ENCODE measurements around the gene FPGS. TPM values are rescaled to one million over a fixed set of nuclear protein-coding genes. Genes with fewer than 3 reads are reported as not detected.
"Not testable (repeated sequence)": the region's sequence is repeated elsewhere in the genome, so short reads cannot be mapped to it uniquely, and the experiment has no call there.

Gene FPGS, protein sequence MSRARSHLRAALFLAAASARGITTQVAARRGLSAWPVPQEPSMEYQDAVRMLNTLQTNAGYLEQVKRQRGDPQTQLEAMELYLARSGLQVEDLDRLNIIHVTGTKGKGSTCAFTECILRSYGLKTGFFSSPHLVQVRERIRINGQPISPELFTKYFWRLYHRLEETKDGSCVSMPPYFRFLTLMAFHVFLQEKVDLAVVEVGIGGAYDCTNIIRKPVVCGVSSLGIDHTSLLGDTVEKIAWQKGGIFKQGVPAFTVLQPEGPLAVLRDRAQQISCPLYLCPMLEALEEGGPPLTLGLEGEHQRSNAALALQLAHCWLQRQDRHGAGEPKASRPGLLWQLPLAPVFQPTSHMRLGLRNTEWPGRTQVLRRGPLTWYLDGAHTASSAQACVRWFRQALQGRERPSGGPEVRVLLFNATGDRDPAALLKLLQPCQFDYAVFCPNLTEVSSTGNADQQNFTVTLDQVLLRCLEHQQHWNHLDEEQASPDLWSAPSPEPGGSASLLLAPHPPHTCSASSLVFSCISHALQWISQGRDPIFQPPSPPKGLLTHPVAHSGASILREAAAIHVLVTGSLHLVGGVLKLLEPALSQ
- 28.3 TPM for total RNA-seq

DNA sequence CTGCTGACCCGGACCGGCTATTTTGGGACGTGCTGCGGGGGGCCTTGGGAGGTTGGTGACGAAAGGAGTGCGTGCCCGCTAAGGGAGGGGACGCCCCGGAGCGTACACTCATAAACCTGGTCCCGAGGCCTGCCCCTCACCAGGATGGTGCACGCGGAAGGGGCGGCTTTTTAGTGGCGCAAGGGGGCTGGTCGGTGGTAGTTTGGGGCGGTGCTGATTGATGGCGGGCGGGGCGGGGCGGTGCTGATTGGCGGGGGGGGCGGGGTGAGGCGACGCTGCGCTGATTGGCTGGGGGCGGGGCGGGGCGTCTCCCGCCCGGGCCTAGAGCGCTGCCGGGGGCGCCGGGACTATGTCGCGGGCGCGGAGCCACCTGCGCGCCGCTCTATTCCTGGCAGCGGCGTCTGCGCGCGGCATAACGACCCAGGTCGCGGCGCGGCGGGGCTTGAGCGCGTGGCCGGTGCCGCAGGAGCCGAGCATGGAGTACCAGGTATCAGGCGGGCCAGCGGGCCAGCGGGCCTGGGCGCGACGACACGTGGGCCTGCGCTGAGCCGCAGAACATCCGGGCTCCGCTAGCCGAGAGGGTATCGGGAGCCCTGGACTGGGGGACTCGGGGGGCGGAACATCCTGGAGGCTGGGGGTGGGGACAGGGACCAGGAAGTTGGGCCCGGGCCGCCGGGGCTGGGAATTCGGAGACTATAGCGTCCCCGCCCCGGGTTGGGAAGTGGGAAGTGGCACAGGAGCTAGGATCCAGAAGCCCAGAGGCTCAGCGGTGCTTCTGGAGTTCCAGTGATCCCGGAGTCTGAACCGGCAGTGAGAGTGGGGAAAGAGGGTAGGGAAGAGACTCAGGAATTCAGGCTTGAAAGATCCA, at the start of gene FPGS:
Gene FPGS, plus strand, starts transcription at position 307 of the 868 bp plus-strand sequence. Its CDS starts 43 bp downstream, at position 350.
- peak; percentile 73 for ATAC-seq

DNA sequence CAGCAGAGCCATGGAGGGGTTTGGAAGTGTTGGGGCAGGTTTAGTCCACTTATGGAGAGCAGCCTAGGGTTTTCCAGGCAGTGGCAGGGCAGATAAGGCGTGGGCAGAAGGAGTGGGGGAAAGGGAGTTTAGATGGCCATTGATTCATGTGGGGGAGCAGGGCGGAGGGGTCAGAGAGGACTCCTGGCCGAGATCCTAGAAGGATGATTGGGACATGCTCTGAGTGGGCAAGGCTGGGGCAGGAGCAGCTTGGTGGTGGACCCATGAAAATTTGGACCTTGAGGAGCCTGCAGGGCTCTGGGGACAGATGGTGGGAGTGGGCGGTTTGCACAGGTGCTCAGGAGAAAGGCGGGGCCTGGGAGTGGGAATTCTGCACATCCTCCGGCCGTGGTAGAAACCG, 49.5 kb upstream of the FPGS start:
- no peak for ATAC-seq

DNA sequence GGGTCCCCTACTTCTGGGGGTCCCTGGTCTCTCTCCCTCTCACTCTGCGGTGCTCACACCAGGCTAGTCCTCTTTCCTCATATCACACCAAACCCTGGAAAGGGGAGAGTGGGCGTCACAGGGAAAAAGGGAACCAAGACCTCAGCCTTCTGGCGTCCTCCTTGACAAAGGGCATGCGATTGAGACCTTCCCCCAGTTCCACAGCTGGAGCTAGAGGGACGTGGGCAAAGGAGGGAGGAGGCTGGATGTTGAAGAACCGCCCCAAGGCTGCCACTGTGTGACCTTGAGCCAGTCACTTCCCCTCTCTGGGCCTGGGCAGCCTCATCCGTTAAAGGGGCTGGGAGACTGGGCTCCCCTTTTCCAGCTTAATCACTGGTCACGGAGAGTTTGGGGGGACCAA, 49.1 kb upstream of the FPGS start:
- ATAC-seq = no peak

DNA sequence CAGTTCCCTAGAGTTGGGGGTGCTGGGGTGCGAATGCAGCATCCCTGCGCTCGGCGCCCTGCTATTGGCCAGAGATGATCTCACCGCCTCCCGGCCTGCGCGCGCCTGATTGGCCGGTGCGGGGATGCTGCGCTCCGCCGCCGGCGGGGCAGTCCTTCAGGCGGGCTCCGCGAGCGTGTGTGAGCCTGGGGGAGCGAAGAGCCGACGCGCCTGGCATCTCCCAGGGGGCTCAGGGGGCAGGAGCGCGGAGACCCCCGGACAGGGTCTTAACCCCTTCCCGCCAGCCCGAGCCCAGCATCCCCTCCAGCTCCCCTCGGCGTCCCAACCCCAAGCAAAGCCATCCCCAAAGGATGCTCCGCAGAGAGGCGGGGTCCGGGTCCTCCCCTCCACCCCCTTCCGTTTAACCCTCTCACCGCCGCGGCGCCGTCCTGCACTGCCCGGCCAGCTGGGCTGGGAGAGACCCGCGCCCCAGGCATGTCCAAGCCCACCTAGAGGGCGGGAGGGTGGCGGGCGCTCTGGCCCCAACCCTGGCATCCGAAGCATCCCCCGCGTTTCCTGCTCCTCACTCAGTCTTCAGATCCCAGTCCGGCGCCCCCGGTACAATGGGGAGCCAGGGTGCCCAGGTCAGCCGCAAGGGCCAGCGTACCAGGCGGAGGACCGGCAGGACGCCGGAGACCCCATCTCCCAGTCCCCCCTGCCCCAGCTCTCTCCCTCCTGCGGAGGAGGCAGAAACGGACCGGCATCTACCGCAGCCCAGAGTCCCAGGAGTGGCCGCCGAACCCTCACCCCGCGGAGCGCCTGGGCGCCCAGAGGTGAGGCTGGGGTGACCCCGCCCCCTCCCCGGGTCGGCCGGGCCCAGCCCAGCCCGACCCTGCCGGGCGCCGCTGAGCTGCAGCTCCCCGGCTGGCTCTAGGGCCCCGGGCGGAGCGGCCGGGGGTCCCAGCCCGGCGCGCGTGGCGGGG, 48.3 kb upstream of the FPGS start:
- peak; percentile 25 for ATAC-seq

- peak; percentile 6 for ATAC-seq
Measured at GRCh38 chr9:127755061-127756060, 47.3 kb upstream of the FPGS start.

GRCh38 chr9:127756233-127756632, 46.4 kb upstream of the FPGS start:
- no peak for ATAC-seq

- ATAC-seq = not testable (repeated sequence)
Measured at GRCh38 chr9:127756776-127757175, 45.9 kb upstream of the FPGS start.

- no peak for ATAC-seq
Measured at GRCh38 chr9:127758843-127759242, 43.8 kb upstream of the FPGS start.

DNA sequence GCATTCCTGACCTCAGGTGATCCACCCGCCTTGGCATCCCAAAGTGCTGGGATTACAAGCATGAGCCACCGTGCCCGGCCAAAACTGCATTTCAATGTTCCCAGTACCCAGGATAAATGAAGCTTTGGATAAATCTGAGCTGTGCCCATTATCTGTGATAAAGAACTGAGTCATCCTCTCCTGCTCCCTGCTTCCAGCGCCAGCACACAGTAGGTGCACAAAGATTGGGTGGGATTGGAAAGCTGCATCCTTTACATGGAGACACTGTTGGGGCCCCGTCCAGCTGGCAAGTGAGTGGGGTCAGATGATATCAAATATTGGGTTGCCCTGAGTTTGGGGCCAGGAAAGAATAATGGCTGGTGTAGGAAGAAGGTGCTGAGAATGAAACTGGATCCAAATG, 41.6 kb upstream of the FPGS start:
- ATAC-seq = no peak

GRCh38 chr9:127761491-127761956, 41.2 kb upstream of the FPGS start:
- peak; percentile 5 for ATAC-seq

DNA sequence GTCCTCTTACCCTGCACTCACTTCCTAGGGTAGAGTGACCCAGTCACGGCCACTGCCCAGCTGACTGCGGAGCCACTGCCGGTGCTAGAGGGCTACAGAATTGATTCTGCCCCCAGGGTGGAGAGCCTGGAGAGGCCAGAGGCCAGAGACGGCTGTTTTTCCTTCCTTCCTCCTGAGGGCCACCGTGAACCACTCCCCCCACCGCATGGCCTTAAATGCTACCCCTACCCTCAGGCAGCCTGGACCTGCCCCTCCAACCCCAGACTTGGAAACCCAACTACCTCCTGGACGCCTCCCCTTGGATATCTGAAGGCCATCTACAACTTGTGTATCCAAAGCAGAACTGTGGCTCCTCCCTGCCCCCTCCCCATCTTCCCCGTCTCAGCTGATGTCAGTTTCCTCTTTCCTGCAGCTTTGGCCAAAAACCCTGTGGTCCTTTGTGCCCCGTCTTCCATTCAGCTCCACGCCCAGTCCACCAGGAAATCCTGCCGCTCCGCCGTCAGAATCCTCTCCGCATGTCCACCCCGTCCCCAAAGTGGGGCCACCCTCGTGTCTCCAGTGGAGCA, 40.5 kb upstream of the FPGS start:
- peak; percentile 35 for ATAC-seq

DNA sequence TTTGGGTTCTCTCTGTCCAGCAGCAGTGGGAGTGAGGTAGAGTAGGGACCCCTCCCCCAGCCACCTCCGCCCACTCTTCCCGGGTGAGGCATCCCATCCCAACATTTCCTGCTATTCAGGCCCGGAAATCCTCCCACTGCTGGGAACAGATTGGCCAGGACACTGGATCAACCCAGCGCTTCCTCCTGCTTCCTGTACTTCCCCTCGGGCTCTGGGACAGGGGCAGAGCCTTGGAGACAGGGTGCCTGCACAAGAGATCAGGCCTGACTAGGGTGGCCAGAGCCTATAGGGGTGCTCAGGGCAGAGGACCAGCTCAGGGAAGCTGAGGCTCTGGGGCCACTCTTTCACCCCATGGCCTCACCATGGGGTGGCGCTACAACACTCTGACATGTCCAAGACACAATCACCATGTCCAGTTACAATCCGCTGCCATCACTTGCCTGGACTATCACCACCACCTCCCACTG, 38.7 kb upstream of the FPGS start:
- peak; percentile 44 for ATAC-seq

- ATAC-seq = no peak
Measured at GRCh38 chr9:127765418-127765817, 37.3 kb upstream of the FPGS start.

- no peak for ATAC-seq
Measured at GRCh38 chr9:127767410-127767809, 35.3 kb upstream of the FPGS start.

GRCh38 chr9:127767909-127768331, 34.8 kb upstream of the FPGS start:
- ATAC-seq = no peak

DNA sequence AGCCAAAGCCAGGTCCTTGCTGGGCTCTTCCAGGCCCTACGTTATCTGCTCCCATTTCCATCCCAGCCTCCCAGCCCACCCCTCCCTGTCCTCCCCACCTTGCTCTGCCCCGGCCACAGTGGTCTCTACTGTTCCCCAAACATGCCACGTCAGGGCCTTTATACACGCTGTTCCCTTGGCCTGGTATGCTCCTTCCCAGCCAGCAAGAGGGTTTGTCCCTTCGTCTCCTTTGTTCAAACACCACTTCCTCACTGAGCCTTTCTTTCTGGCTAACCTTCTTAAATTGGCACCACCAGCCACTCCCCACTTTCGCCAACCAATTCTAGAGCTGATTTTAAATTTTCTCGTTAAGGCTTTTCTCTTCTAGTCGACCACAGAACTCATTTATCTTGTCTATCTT, 34.0 kb upstream of the FPGS start:
- ATAC-seq = no peak

DNA sequence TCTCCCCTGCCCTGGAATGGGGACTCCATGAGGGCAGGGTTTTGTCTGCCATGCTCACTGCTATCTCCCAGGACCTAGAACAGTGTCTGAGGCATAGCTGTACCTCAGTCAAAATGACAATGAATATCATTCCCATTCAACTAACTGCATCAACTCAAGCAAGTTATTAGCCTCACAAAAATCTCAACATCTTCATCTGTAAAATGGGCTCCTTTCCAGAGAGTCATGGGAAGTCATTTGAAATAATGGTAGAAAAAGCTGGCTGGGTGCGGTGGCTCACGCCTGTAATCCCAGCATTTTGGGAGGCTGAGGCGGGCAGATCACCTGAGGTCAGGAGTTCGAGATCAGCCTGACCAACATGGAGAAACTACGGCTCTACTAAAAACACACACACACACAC, 33.6 kb upstream of the FPGS start:
- no peak for ATAC-seq

- no peak for ATAC-seq
Measured at GRCh38 chr9:127769929-127770582, 32.6 kb upstream of the FPGS start.

DNA sequence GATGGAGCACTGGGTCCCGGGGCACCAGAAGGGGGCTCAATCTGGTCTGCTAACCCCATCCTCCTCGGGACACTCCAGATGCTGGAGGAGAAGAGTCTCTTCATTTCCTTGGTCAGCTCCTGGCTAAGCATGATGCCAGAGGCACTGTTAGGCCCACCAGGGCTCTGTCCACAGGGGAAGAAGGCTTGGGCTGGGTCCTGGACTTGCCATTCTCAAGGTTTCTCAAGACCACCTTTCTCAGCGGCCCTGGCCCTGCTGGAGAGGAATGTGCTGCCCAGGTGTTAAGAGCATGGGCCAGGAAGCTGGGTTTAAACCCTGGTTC, 32.1 kb upstream of the FPGS start:
- no peak for ATAC-seq
